Panc1 (cell line): ENCODE data around the gene XPNPEP1. TPM values are rescaled to one million over a fixed set of nuclear protein-coding genes. Genes with fewer than 3 reads are reported as not detected.

Experiments
- ATAC-seq: fragments of 200-7000 bp; cut with Tn5 transposase; 2 replicates; pipeline ENCODE4 v1.9.1; 2020; ENCODE audit warnings: mild to moderate bottlenecking, moderate library complexity
- BruUV-seq: library from RNA; stranded (reverse); fragments of 400-500 nt; replicated peaks from 2 replicates; lab custom pipeline; 2021; lab: Mats Ljungman, UMichigan
- CTCF ChIA-PET: fragments of 300-600 bp; sonication (Branson Sonifier 250); formaldehyde crosslinking; loops from one replicate; lab custom pipeline; 2022; ENCODE audit warnings: antibody characterized with exemption; lab: Charles Lee
- POLR2A ChIA-PET: fragments of 300-600 bp; sonication (Branson Sonifier 250); formaldehyde crosslinking; loops from one replicate; lab custom pipeline; 2022; ENCODE audit warnings: antibody characterized with exemption; lab: Charles Lee
- DNase-seq: peaks from one replicate; pipeline ENCODE4 v3.0.0-alpha.2; 2010; ENCODE audit warnings: low read depth, low spot score
- H3K27ac ChIP-seq: 2 replicates; pipeline ENCODE4 v1.5.1; 2011; ENCODE audit warnings: mild to moderate bottlenecking, low read length, inconsistent platforms
- H3K27me3 ChIP-seq: fragments of 200-500 bp; sonication (Bioruptor generic); 2 replicates; pipeline ENCODE4 v1.6.0; 2014; ENCODE audit warnings: low read length, inconsistent platforms; ENCODE audit not compliant: control insufficient read depth, insufficient read depth
- H3K36me3 ChIP-seq: fragments of 200-500 bp; sonication (Bioruptor generic); 2 replicates; pipeline ENCODE4 v1.5.1; 2014; ENCODE audit warnings: inconsistent platforms, mild to moderate bottlenecking, low read length, moderate library complexity; ENCODE audit not compliant: control insufficient read depth, insufficient read depth
- H3K4me1 ChIP-seq: 2 replicates; pipeline ENCODE4 v1.5.1; 2011; ENCODE audit warnings: inconsistent platforms, mild to moderate bottlenecking, low read length, moderate library complexity; ENCODE audit not compliant: control insufficient read depth, insufficient read depth
- H3K4me3 ChIP-seq, 2 experiments: 2 replicates each; pipeline ENCODE4 v1.5.1; 2011 to 2012; ENCODE audit warnings: low read depth in 2 of 2, low read length in 2 of 2, mild to moderate bottlenecking in 2 of 2, inconsistent platforms in 1 of 2, moderate library complexity in 1 of 2
- H3K9me3 ChIP-seq: fragments of 200-500 bp; sonication (Bioruptor generic); 2 replicates; pipeline ENCODE4 v1.5.1; 2014; ENCODE audit warnings: low read depth, mild to moderate bottlenecking, inconsistent platforms, low read length, moderate library complexity; ENCODE audit not compliant: control insufficient read depth, insufficient read depth
- CTCF ChIP-seq: fragments of 450-650 bp; IDR thresholded peaks from 2 replicates; pipeline ENCODE4 v1.5.1; 2017; ENCODE audit warnings: mild to moderate bottlenecking
- POLR2AphosphoS5 ChIP-seq: IDR thresholded peaks from 2 replicates; pipeline ENCODE4 v1.6.1; 2012; ENCODE audit warnings: mild to moderate bottlenecking, low read depth, low read length, moderate library complexity
- REST ChIP-seq, 2 experiments: IDR thresholded peaks; 2 replicates each; pipeline ENCODE4 v1.6.1; 2011 to 2012; ENCODE audit warnings: low read depth in 2 of 2, control low read depth in 1 of 2, low read length in 1 of 2, mild to moderate bottlenecking in 1 of 2, moderate library complexity in 1 of 2; ENCODE audit not compliant: insufficient read depth in 1 of 2
- SIN3A ChIP-seq: IDR thresholded peaks from 2 replicates; pipeline ENCODE4 v1.6.1; 2012; ENCODE audit warnings: low read depth, mild to moderate bottlenecking, low read length, moderate library complexity, borderline replicate concordance; ENCODE audit not compliant: insufficient read depth
- TCF7L2 ChIP-seq: IDR thresholded peaks from 2 replicates; pipeline ENCODE4 v1.6.1; 2011; ENCODE audit warnings: mild to moderate bottlenecking, low read depth, low read length, inconsistent platforms
- in situ Hi-C: cut with HindIII; loops from 2 replicates; pipeline ENCODE4 v1.10.0; 2016; ENCODE audit warnings: low sequenced_read_pairs, low pct_unique_long_range_greater_than_20kb
- intact Hi-C: fragments of 100-400 bp; cut with micrococcal nuclease; formaldehyde crosslinking; loops from one replicate; pipeline ENCODE4 v1.10.0; 2022; ENCODE audit not compliant: unreplicated experiment
- total RNA-seq: library from RNA; stranded (reverse); gene quantifications from one replicate; pipeline ENCODE4 v1.2.1, GENCODE V29; 2021; ENCODE audit not compliant: unreplicated experiment

The XPNPEP1 gene
- total RNA-seq, 1 experiment from 2014 or later = 61.2 TPM

DNA sequence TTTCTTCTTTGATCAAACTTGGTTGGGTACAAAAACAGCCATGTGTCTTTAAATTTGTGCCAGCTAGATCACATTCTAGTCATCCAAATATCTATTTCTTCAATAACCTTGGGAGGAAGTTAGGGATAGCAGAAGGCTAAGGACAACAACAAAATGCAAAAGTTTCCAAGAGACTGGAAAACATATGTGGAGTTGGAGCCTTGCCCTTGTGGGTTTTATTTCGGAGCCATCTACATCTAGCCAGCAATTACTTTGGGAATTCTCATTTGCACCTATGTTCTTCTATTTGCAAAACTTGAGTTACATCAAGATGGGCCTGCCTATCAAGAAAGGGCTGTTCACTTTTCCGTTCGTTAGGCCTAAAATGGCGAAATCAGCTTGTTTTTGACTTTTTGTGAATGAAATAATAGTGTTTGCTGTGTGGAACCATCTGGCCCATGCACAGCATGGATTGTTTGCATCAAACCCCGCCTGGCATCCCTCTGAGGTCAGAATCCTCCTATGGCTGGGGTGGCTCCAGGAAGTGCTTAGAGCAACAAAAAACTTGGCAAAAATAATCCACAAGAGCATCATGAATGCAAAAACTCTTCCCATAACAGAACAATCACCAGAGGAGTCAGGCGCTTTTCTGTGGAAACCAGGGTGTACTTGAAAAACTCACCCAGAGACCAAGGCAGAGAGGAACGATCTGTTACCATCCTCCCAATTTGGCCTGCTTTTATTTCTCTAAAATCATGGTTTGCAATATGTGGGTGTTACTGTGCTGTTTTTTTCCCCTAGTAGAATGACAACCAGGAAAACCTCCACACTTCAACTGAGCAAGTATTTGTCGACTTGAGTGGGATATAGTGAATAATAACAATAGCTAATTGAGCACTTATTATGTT lies 36.2 kb upstream of the XPNPEP1 start:
- intact Hi-C loops = no loop called here
- TF ChIP-seq CTCF (no peak), TCF7L2 (no peak), REST (IDR thresholded peaks at IDR 0.05; ENCODE audit: insufficient read depth in 1 of 2, low read depth in 2 of 2, low read length in 1 of 2) (no peak), POLR2AphosphoS5 (no peak), SIN3A (no peak)
- in situ Hi-C loops = no loop called here

DNA sequence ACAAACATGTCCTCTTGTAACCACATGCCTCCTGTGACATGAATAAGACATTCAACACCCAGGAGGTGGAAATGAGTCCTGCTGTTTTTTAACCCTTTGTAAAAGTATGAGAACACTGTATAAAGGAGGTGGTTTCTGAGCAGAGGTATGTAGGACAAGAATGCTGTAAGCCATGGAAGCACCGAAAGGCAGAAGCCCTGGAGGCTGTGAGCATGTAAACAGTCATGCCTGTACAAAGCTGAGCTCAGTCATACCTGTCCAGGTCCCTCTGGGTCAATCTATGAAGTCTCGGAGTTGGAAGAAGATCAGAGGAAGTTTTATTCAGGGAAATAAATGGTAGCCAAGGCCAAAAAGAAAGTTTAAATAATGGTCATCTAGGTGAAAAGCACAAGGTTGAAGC lies 34.7 kb upstream of the XPNPEP1 start:
- in situ Hi-C loops = no loop called here
- CTCF ChIA-PET = no interaction called here
- ATAC-seq = no peak
- H3K27ac ChIP-seq = no peak overlapping the region
- H3K9me3 ChIP-seq = no peaks in the 10 kb centered on the region
- H3K4me3 ChIP-seq = no peak overlapping the region
- BruUV-seq = no TSS peak
- H3K36me3 ChIP-seq = no peaks in the 10 kb centered on the region
- H3K4me1 ChIP-seq = no peaks in the 10 kb centered on the region
- DNase-seq = no peak
- intact Hi-C loops = no loop called here
- POLR2A ChIA-PET = no interaction called here
- no peak for TF ChIP-seq REST (IDR thresholded peaks at IDR 0.05; ENCODE audit: insufficient read depth in 1 of 2, low read depth in 2 of 2, low read length in 1 of 2)
- TF ChIP-seq TCF7L2 = no peak
- no peak for TF ChIP-seq SIN3A
- no peak for TF ChIP-seq CTCF
- no peak for TF ChIP-seq POLR2AphosphoS5
- H3K27me3 ChIP-seq = no peaks in the 10 kb centered on the region; the same call in 1 of the 2 replicates

More for the DNA sequence above, 36.2 kb upstream of the XPNPEP1 start:
- no TSS peak for BruUV-seq
- Histone ChIP-seq H3K36me3 (no peaks in the 10 kb centered on the region), H3K4me1 (no peaks in the 10 kb centered on the region), H3K27ac (no peak overlapping the region), H3K4me3 (no peak overlapping the region), H3K27me3 (no peaks in the 10 kb centered on the region; the same call in 1 of the 2 replicates), H3K9me3 (no peaks in the 10 kb centered on the region)
- CTCF ChIA-PET = no interaction called here
- ATAC-seq (no peak), DNase-seq (no peak)
- POLR2A ChIA-PET = no interaction called here
